K562 treated with DMSO at 1 percent for 48 hours (cell line): ENCODE measurements around the gene CUL5. TPM values are rescaled to one million over a fixed set of nuclear protein-coding genes. Genes with fewer than 3 reads are reported as not detected.

ENCODE experiments used
- total RNA-seq: library from RNA; unstranded; fragments of 300-600 nt; gene quantifications from 2 replicates; pipeline ENCODE4 v1.2.3, GENCODE V29; 2022; ENCODE audit warnings: low replicate concordance; ENCODE audit errors: extremely low read depth

CUL5 gene
- not detected in 2 replicates for total RNA-seq

GRCh38 chr11:108008656-108009496 is at the start of gene CUL5:
TSS of gene CUL5 (plus strand) at chr11:108008898. CDS start at chr11:108009349, 451 bp downstream.

GRCh38 chr11:108121274-108122155 is 112.8 kb downstream of the CUL5 start, which contains the start of gene ACAT1:
TSS of gene ACAT1 (plus strand) at chr11:108121567. CDS start at chr11:108121607, 40 bp downstream.

Other genes with a start within 250 kb of the CUL5 start
- gene SLC35F2, start 150.1 kb upstream of the CUL5 start, total RNA-seq: not detected in 2 replicates
- gene RAB39A, start 80.5 kb upstream of the CUL5 start, total RNA-seq: not detected in 2 replicates
- not detected in 2 replicates for gene ACAT1, start 112.7 kb downstream of the CUL5 start, total RNA-seq
- gene NPAT, start 213.7 kb downstream of the CUL5 start, total RNA-seq: not detected in 2 replicates
- not detected in 2 replicates for gene ATM, start 214.2 kb downstream of the CUL5 start, total RNA-seq